ENCODE data around the gene ZNF211. TPM values are rescaled to one million over a fixed set of nuclear protein-coding genes. Genes with fewer than 3 reads are reported as not detected.

Gene ZNF211
- total and polyA plus RNA-seq, 2 donors (not counting 3 experiments of a cell fraction or from before 2014, with no cell fraction given) = 4.7 to 9.4 TPM

- peaks cover 11% of the 10 kb centered on the region for H3K79me2 ChIP-seq (ENCODE audit: control insufficient read depth, insufficient read depth, low read length)
- H3K36me3 ChIP-seq (ENCODE audit: control insufficient read depth in 2 of 2, extremely low read depth in 1 of 2, insufficient read depth in 2 of 2, low read length in 2 of 2) = peaks cover 9 to 47% of the 10 kb centered on the region in 2 experiments
- no peak overlapping the region for H2AFZ ChIP-seq (ENCODE audit: low read depth, low read length)
- H3K4me3 ChIP-seq (replicated peaks in 1 of 3; ENCODE audit: insufficient read depth in 1 of 3, low read depth in 1 of 3, low read length in 3 of 3) = no peak overlapping the region
- no peak overlapping the region for H3K27ac ChIP-seq (ENCODE audit: insufficient read depth, low read depth, low read length)
- CTCF ChIA-PET = no interaction called here
- intact Hi-C loops (cut with micrococcal nuclease) (no loop called here), dilution Hi-C loops (cut with MboI; ENCODE audit: extremely low pct_ligation_motif_present, low sequenced_read_pairs) (no loop called here)
- FAIRE-seq = no peak
- no peaks in the 10 kb centered on the region for H3K9me1 ChIP-seq (replicated peaks; ENCODE audit: control insufficient read depth, extremely low read depth, insufficient read depth, low read length)
- H3K9ac ChIP-seq (replicated peaks; ENCODE audit: extremely low read depth, insufficient read depth, low read length) = no peak overlapping the region
- peak; percentile 7 for DNase-seq (ENCODE audit: low read depth, low spot score)
- POLR2A ChIA-PET = no interaction called here
- H3K9me3 ChIP-seq (replicated peaks; ENCODE audit: control insufficient read depth, insufficient read depth, low read length) = peaks cover 28% of the 10 kb centered on the region
- H4K20me1 ChIP-seq (replicated peaks; ENCODE audit: control insufficient read depth, extremely low read depth, insufficient read depth, low read length) = no peaks in the 10 kb centered on the region
- H3K4me1 ChIP-seq (ENCODE audit: control insufficient read depth, extremely low read depth, insufficient read depth, low read length) = no peaks in the 10 kb centered on the region
- no peaks in the 10 kb centered on the region for H3K27me3 ChIP-seq (ENCODE audit: control insufficient read depth in 2 of 2, insufficient read depth in 2 of 2, low read length in 2 of 2)
- H3K4me2 ChIP-seq (ENCODE audit: insufficient read depth, low read length) = no peak overlapping the region
- TF ChIP-seq JUN (IDR thresholded peaks at IDR 0.05; ENCODE audit: borderline replicate concordance, insufficient read depth, insufficient read length, low read depth) = no peak
- no peak for TF ChIP-seq MYC (IDR thresholded peaks at IDR 0.05; ENCODE audit: low read depth, low read length)
- TF ChIP-seq EZH2 (IDR thresholded peaks at IDR 0.05; ENCODE audit: borderline replicate concordance, low read depth, low read length, severe bottlenecking) = no peak
- TF ChIP-seq, protein P1, sequence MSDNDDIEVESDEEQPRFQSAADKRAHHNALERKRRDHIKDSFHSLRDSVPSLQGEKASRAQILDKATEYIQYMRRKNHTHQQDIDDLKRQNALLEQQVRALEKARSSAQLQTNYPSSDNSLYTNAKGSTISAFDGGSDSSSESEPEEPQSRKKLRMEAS (IDR thresholded peaks at IDR 0.05; ENCODE audit: insufficient read depth, insufficient read length) = no peak
- TF ChIP-seq, protein P2, sequence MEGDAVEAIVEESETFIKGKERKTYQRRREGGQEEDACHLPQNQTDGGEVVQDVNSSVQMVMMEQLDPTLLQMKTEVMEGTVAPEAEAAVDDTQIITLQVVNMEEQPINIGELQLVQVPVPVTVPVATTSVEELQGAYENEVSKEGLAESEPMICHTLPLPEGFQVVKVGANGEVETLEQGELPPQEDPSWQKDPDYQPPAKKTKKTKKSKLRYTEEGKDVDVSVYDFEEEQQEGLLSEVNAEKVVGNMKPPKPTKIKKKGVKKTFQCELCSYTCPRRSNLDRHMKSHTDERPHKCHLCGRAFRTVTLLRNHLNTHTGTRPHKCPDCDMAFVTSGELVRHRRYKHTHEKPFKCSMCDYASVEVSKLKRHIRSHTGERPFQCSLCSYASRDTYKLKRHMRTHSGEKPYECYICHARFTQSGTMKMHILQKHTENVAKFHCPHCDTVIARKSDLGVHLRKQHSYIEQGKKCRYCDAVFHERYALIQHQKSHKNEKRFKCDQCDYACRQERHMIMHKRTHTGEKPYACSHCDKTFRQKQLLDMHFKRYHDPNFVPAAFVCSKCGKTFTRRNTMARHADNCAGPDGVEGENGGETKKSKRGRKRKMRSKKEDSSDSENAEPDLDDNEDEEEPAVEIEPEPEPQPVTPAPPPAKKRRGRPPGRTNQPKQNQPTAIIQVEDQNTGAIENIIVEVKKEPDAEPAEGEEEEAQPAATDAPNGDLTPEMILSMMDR (IDR thresholded peaks at IDR 0.05; ENCODE audit: extremely low read depth in 1 of 2, insufficient read depth in 1 of 2, low read depth in 1 of 2, low read length in 2 of 2) = no peak
- no peak for TF ChIP-seq FOS (IDR thresholded peaks at IDR 0.05; ENCODE audit: borderline replicate concordance, insufficient read depth, low read length)
- TF ChIP-seq POLR2A (IDR thresholded peaks at IDR 0.05; ENCODE audit: low read depth, low read length) = no peak
- TF ChIP-seq POLR2AphosphoS5 (IDR thresholded peaks at IDR 0.05; ENCODE audit: insufficient read depth, low read depth, low read length) = no peak
- no peak for TF ChIP-seq GATA2 (IDR thresholded peaks at IDR 0.05; ENCODE audit: insufficient read depth, insufficient read length, low read depth, low read length)
- no TSS peak for BruUV-seq (replicated peaks)
Measured at GRCh38 chr19:57620673-57621348, 12.2 kb upstream of the ZNF211 start.

Data from endothelial cell of umbilical vein (primary cell).